Liver (tissue), 9 donors: ENCODE data around the gene FRAS1. TPM values are rescaled to one million over a fixed set of nuclear protein-coding genes. Genes with fewer than 3 reads are reported as not detected.

Experiments
- DNase-seq: peaks from one replicate; pipeline ENCODE4 v3.0.0-alpha.2; 2017; ENCODE audit warnings: low spot score
- H3K27ac ChIP-seq, 2 donors: one replicate each; pipeline ENCODE4 v1.7.0; 2013; ENCODE audit warnings: inconsistent platforms in 2 of 2, low read length in 2 of 2, control low read depth in 1 of 2, low read depth in 1 of 2, mild to moderate bottlenecking in 1 of 2
- H3K27me3 ChIP-seq, 4 donors: one replicate each; pipeline versions ENCODE4 v1.6.1 to v1.7.0; 2013; ENCODE audit warnings: low read length in 3 of 4, inconsistent platforms in 1 of 4, mild to moderate bottlenecking in 1 of 4, moderate library complexity in 1 of 4; ENCODE audit not compliant: control insufficient read depth in 4 of 4, insufficient read depth in 4 of 4
- H3K36me3 ChIP-seq, 4 donors: one replicate each; pipeline versions ENCODE4 v1.6.1 to v1.7.0; 2013; ENCODE audit warnings: low read length in 3 of 4, mild to moderate bottlenecking in 3 of 4, low read depth in 1 of 4, moderate library complexity in 1 of 4; ENCODE audit not compliant: control insufficient read depth in 4 of 4, insufficient read depth in 3 of 4
- H3K4me1 ChIP-seq, 4 donors: one replicate each; pipeline versions ENCODE4 v1.6.1 to v1.7.0; 2013; ENCODE audit warnings: low read length in 3 of 4, mild to moderate bottlenecking in 3 of 4, moderate library complexity in 1 of 4; ENCODE audit not compliant: control insufficient read depth in 4 of 4, insufficient read depth in 4 of 4
- H3K4me3 ChIP-seq, 3 donors: one replicate each; pipeline versions ENCODE4 v1.6.1 to v1.7.0; 2013; ENCODE audit warnings: low read length in 3 of 3, control low read depth in 1 of 3, low read depth in 1 of 3, mild to moderate bottlenecking in 1 of 3
- H3K9ac ChIP-seq, 2 donors: one replicate each; pipeline ENCODE4 v1.7.0; 2013; ENCODE audit warnings: low read length in 2 of 2, mild to moderate bottlenecking in 2 of 2, moderate library complexity in 2 of 2, control low read depth in 1 of 2, low read depth in 1 of 2
- H3K9me3 ChIP-seq, 4 donors: one replicate each; pipeline versions ENCODE4 v1.6.1 to v1.7.0; 2013; ENCODE audit warnings: low read length in 3 of 4; ENCODE audit not compliant: control insufficient read depth in 4 of 4
- FOXA2 ChIP-seq: IDR thresholded peaks from 2 replicates; pipeline ENCODE4 v1.6.1; 2016; ENCODE audit warnings: antibody characterized with exemption
- GABPA ChIP-seq, 2 donors: IDR thresholded peaks in 1 of 2; conservative IDR thresholded peaks in 1 of 2; 2 replicates each; pipeline ENCODE4 v1.6.1; 2016; ENCODE audit warnings: antibody characterized with exemption in 2 of 2, mild to moderate bottlenecking in 1 of 2, moderate library complexity in 1 of 2
- HNF4A ChIP-seq, 2 donors: conservative IDR thresholded peaks; 2 replicates each; pipeline ENCODE4 v1.6.1; 2016; ENCODE audit warnings: antibody characterized with exemption in 2 of 2, mild to moderate bottlenecking in 2 of 2
- JUND ChIP-seq, 2 donors: IDR thresholded peaks; 2 replicates each; pipeline ENCODE4 v1.6.1; 2016; ENCODE audit warnings: antibody characterized with exemption in 2 of 2
- NR2F2 ChIP-seq: IDR thresholded peaks from 2 replicates; pipeline ENCODE4 v1.6.1; 2016; ENCODE audit warnings: antibody characterized with exemption
- RAD21 ChIP-seq, 2 donors: IDR thresholded peaks; 2 replicates each; pipeline ENCODE4 v1.6.1; 2016; ENCODE audit warnings: antibody characterized with exemption in 2 of 2, mild to moderate bottlenecking in 2 of 2
- RXRA ChIP-seq, 2 donors: IDR thresholded peaks; 2 replicates each; pipeline ENCODE4 v1.6.1; 2017 to 2018; ENCODE audit warnings: antibody characterized with exemption in 2 of 2, mild to moderate bottlenecking in 1 of 2
- SP1 ChIP-seq: IDR thresholded peaks from 2 replicates; pipeline ENCODE4 v1.6.1; 2018; ENCODE audit warnings: antibody characterized with exemption, mild to moderate bottlenecking
- YY1 ChIP-seq: IDR thresholded peaks from 2 replicates; pipeline ENCODE4 v1.6.1; 2016; ENCODE audit warnings: antibody characterized with exemption, mild to moderate bottlenecking
- WGBS: extraction: QIAGEN DNeasy Blood & Tissue Kit; methylation state at CpG from one replicate; pipeline ENCODE4 v1.1.7; 2013; 5-methylcytosine and 5-hydroxymethylcytosine counted together
- polyA plus RNA-seq, 2 donors: library from polyadenylated mRNA; stranded (reverse) in 1 of 2; unstranded in 1 of 2; fragments of 200-250 nt in 1 of 2; fragments of >200 nt in 1 of 2; fragmentation: Nextera tagmentation in 1 of 2; extraction: Ambion mirVana in 1 of 2; gene quantifications; one replicate each; pipeline versions ENCODE4 v1.2.1 to v1.2.3, GENCODE V29; 2013 to 2015
- total RNA-seq, 2 donors: library from RNA; depleted of rRNA; stranded (reverse); fragments of >200 nt; gene quantifications; one replicate each; pipeline ENCODE4 v1.2.3, GENCODE V29; 2014
- TF ChIP-seq, protein P1 (sequence below): IDR thresholded peaks from 2 replicates; pipeline ENCODE4 v1.6.1; 2016; ENCODE audit warnings: antibody characterized with exemption, mild to moderate bottlenecking
- TF ChIP-seq, protein P2 (sequence below): fragments of 150-350 bp; IDR thresholded peaks from 2 replicates; pipeline ENCODE4 v1.5.1; 2017; ENCODE audit warnings: improper control_type of control experiment, low read depth, low read length; ENCODE audit not compliant: missing input control
- TF ChIP-seq, protein P3 (sequence below): IDR thresholded peaks from 2 replicates; pipeline ENCODE4 v1.6.1; 2016; ENCODE audit warnings: antibody characterized with exemption
- TF ChIP-seq, protein P4 (sequence below): IDR thresholded peaks from 2 replicates; pipeline ENCODE4 v1.6.1; 2016; ENCODE audit warnings: antibody characterized with exemption
- donor health status: healthy.
- donor health status: healthy.
- donor health status: healthy.
- donor health status: healthy.
- donor health status: healthy.

The FRAS1 gene
- total and polyA plus RNA-seq, 4 donors, result 0.08 to 6.0 (median 1.1) TPM

DNA sequence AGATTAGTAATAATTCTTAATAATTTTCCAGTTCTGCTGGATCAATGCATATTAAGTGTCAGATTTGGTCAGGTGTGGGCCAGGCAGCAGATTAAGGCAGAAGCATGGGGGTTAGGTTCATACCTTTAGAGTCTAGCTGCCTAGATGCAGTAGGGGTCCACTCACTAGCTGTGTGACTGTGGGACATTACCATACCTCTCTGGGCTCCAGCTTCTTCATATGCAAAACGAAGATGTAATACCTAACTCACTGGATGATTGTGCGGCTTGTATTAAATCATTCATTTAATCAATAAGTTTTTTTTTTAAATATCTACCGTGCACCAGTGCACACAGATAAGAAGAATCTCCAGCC, 495.9 kb downstream of the FRAS1 start:
- Histone ChIP-seq H3K9ac (no peak overlapping the region), H3K4me3 (no peak overlapping the region), H3K9me3 (no peaks in the 10 kb centered on the region), H3K36me3 (no peaks in the 10 kb centered on the region), H3K27me3 (peaks cover 0 to 13% (median 5%) of the 10 kb centered on the region in 4 donors), H3K4me1 (peaks cover 6 to 10% (median 7%) of the 10 kb centered on the region in 4 donors), H3K27ac (no peak overlapping the region)
- WGBS, result 74% methylated on average over 3 of the region's 3 CpGs
- no peak for DNase-seq
- TF ChIP-seq YY1 (no peak), HNF4A (conservative IDR thresholded peaks at IDR 0.05) (no peak)
- TF ChIP-seq, protein P1, sequence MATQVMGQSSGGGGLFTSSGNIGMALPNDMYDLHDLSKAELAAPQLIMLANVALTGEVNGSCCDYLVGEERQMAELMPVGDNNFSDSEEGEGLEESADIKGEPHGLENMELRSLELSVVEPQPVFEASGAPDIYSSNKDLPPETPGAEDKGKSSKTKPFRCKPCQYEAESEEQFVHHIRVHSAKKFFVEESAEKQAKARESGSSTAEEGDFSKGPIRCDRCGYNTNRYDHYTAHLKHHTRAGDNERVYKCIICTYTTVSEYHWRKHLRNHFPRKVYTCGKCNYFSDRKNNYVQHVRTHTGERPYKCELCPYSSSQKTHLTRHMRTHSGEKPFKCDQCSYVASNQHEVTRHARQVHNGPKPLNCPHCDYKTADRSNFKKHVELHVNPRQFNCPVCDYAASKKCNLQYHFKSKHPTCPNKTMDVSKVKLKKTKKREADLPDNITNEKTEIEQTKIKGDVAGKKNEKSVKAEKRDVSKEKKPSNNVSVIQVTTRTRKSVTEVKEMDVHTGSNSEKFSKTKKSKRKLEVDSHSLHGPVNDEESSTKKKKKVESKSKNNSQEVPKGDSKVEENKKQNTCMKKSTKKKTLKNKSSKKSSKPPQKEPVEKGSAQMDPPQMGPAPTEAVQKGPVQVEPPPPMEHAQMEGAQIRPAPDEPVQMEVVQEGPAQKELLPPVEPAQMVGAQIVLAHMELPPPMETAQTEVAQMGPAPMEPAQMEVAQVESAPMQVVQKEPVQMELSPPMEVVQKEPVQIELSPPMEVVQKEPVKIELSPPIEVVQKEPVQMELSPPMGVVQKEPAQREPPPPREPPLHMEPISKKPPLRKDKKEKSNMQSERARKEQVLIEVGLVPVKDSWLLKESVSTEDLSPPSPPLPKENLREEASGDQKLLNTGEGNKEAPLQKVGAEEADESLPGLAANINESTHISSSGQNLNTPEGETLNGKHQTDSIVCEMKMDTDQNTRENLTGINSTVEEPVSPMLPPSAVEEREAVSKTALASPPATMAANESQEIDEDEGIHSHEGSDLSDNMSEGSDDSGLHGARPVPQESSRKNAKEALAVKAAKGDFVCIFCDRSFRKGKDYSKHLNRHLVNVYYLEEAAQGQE, result no peak

DNA sequence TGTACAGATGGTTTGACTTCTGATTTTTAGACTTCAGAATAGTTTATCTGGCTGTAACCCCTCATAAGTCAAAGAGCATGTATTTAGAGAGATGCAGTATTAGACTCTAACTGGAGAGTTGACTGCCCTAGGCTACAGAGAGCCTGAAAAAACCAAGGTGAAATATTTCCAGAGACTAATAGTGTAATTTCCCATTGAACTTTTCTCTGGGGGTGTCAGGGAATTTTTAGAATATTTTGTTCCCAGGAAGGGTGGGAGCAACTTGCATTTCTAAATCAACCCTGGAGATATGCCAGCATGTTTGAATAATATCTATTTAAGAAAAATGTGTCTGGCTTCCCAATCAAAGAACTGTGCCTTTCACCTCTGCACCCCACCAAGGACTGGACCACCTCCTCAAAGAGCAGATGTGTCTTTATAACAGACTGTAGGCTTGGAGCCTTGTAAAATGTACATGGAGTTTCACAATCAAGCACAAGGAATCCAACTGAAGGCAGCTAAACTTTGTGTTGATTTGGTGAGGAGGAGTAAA, 496.5 kb downstream of the FRAS1 start:
- no peak for TF ChIP-seq YY1
- TF ChIP-seq, protein P2, sequence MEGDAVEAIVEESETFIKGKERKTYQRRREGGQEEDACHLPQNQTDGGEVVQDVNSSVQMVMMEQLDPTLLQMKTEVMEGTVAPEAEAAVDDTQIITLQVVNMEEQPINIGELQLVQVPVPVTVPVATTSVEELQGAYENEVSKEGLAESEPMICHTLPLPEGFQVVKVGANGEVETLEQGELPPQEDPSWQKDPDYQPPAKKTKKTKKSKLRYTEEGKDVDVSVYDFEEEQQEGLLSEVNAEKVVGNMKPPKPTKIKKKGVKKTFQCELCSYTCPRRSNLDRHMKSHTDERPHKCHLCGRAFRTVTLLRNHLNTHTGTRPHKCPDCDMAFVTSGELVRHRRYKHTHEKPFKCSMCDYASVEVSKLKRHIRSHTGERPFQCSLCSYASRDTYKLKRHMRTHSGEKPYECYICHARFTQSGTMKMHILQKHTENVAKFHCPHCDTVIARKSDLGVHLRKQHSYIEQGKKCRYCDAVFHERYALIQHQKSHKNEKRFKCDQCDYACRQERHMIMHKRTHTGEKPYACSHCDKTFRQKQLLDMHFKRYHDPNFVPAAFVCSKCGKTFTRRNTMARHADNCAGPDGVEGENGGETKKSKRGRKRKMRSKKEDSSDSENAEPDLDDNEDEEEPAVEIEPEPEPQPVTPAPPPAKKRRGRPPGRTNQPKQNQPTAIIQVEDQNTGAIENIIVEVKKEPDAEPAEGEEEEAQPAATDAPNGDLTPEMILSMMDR, result no peak
- no peak for TF ChIP-seq RAD21 (IDR thresholded peaks at IDR 0.05)
- TF ChIP-seq, protein P1, result no peak
- TF ChIP-seq, protein P3, sequence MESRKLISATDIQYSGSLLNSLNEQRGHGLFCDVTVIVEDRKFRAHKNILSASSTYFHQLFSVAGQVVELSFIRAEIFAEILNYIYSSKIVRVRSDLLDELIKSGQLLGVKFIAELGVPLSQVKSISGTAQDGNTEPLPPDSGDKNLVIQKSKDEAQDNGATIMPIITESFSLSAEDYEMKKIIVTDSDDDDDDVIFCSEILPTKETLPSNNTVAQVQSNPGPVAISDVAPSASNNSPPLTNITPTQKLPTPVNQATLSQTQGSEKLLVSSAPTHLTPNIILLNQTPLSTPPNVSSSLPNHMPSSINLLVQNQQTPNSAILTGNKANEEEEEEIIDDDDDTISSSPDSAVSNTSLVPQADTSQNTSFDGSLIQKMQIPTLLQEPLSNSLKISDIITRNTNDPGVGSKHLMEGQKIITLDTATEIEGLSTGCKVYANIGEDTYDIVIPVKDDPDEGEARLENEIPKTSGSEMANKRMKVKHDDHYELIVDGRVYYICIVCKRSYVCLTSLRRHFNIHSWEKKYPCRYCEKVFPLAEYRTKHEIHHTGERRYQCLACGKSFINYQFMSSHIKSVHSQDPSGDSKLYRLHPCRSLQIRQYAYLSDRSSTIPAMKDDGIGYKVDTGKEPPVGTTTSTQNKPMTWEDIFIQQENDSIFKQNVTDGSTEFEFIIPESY, result no peak
- TF ChIP-seq RXRA (IDR thresholded peaks at IDR 0.05), result no peak
- no peak for TF ChIP-seq SP1
- TF ChIP-seq FOXA2, result no peak
- TF ChIP-seq, protein P4, sequence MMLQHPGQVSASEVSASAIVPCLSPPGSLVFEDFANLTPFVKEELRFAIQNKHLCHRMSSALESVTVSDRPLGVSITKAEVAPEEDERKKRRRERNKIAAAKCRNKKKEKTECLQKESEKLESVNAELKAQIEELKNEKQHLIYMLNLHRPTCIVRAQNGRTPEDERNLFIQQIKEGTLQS, result no peak
- TF ChIP-seq JUND (IDR thresholded peaks at IDR 0.05), result no peak
- TF ChIP-seq GABPA (IDR thresholded peaks at IDR 0.05 in 1 of 2, conservative IDR thresholded peaks at IDR 0.05 in 1 of 2), result no peak
- TF ChIP-seq NR2F2, result no peak
- no peak for TF ChIP-seq HNF4A (conservative IDR thresholded peaks at IDR 0.05)
- Histone ChIP-seq H3K4me3 (no peak overlapping the region), H3K27me3 (peaks cover 0 to 13% (median 5%) of the 10 kb centered on the region in 4 donors), H3K27ac (no peak overlapping the region), H3K9me3 (no peaks in the 10 kb centered on the region), H3K9ac (no peak overlapping the region), H3K36me3 (no peaks in the 10 kb centered on the region), H3K4me1 (peaks cover 6 to 10% (median 7%) of the 10 kb centered on the region in 4 donors)
- DNase-seq, result no peak
